NCI-H526 treated with DMSO at 0.1 percent for 48 hours (cell line): ENCODE measurements around the gene SYNE3.

Experiments used
- DNase-seq: peaks from one replicate; lab custom pipeline; 2025; lab: John Stamatoyannopoulos, UW

Gene SYNE3

GRCh38 chr14:95540236-95540855 lies 23.9 kb upstream of the SYNE3 start:
- DNase-seq, result no peak

- no peak for DNase-seq
These were observed 22.5 kb upstream of the SYNE3 start for GRCh38 chr14:95538801-95539509.

- no peak for DNase-seq
These were observed 21.0 kb upstream of the SYNE3 start for GRCh38 chr14:95537298-95538089.

- no peak for DNase-seq
These were observed 20.2 kb upstream of the SYNE3 start for GRCh38 chr14:95536671-95537070.

- DNase-seq, result no peak
These were observed 19.7 kb upstream of the SYNE3 start for GRCh38 chr14:95536036-95536593.

GRCh38 chr14:95535226-95536021 lies 19.0 kb upstream of the SYNE3 start:
- DNase-seq, result no peak

- DNase-seq, result peak; percentile 100
These were observed 18.1 kb upstream of the SYNE3 start, which contains the start of gene GLRX5 for GRCh38 chr14:95534299-95535225. Gene GLRX5 (plus strand): TSS chr14:95535050. CDS start chr14:95535090, 40 bp downstream.

- DNase-seq, result no peak
These were observed 17.4 kb upstream of the SYNE3 start for GRCh38 chr14:95533822-95534221.

GRCh38 chr14:95533391-95533821 lies 17.0 kb upstream of the SYNE3 start:
- DNase-seq, result no peak

GRCh38 chr14:95531969-95532368 lies 15.5 kb upstream of the SYNE3 start:
- DNase-seq, result no peak

GRCh38 chr14:95531473-95531872 lies 15.0 kb upstream of the SYNE3 start:
- no peak for DNase-seq

- DNase-seq, result no peak
These were observed 14.2 kb upstream of the SYNE3 start for GRCh38 chr14:95530473-95531276.

- DNase-seq, result no peak
These were observed 12.8 kb upstream of the SYNE3 start for GRCh38 chr14:95529216-95529615.

- no peak for DNase-seq
These were observed 11.0 kb upstream of the SYNE3 start for GRCh38 chr14:95527387-95528002.

GRCh38 chr14:95526483-95527386 lies 10.3 kb upstream of the SYNE3 start:
- DNase-seq, result no peak

- no peak for DNase-seq
These were observed 9.5 kb upstream of the SYNE3 start for GRCh38 chr14:95525999-95526398.

- DNase-seq, result no peak
These were observed 8.5 kb upstream of the SYNE3 start for GRCh38 chr14:95524706-95525512.
